Choroid plexus epithelial cell (primary cell): ENCODE measurements around the gene PVALEF.

Source experiments
- DNase-seq: peaks from one replicate; pipeline ENCODE4 v3.0.0-alpha.2; 2010; ENCODE audit warnings: low read depth
- H3K4me3 ChIP-seq: 2 replicates; pipeline ENCODE4 v1.5.1; 2011; ENCODE audit warnings: low read depth, mild to moderate bottlenecking, control low read depth, low read length, moderate library complexity
- CTCF ChIP-seq: conservative IDR thresholded peaks from 2 replicates; pipeline ENCODE4 v1.5.1; 2011; ENCODE audit warnings: low read depth, mild to moderate bottlenecking, control low read depth, inconsistent platforms, low read length, moderate library complexity

PVALEF gene

GRCh38 chr17:81196505-81197408 lies 31.4 kb downstream of the PVALEF start:
- no peak overlapping the region for H3K4me3 ChIP-seq
- no peak for DNase-seq
- no peak for TF ChIP-seq CTCF

DNA sequence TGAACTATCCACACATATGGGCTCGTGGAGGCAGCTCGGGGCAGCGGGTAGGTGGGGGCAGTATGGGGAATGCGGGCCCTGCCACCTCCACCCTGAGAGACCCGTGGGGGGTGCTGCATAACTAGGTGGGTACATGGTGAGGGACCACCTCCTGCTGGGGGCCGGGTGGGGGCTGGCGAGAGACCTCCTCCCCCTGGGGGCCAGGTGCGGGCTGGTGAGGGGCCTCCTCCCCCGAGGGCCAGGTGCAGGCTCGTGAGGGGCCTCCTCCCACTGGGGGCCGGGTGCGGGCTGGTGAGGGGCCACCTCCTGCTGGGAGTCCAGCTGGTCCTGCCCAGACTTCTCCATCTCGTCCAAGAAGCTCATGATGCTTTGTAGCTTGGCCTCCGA lies 32.1 kb downstream of the PVALEF start:
- no peak overlapping the region for H3K4me3 ChIP-seq
- no peak for DNase-seq
- no peak for TF ChIP-seq CTCF

- DNase-seq, result no peak
- H3K4me3 ChIP-seq, result no peak overlapping the region
- no peak for TF ChIP-seq CTCF
These were observed 32.7 kb downstream of the PVALEF start for GRCh38 chr17:81197831-81198490.

GRCh38 chr17:81198826-81199481 lies 33.6 kb downstream of the PVALEF start:
- no peak overlapping the region for H3K4me3 ChIP-seq
- TF ChIP-seq CTCF, result no peak
- DNase-seq, result no peak

DNA sequence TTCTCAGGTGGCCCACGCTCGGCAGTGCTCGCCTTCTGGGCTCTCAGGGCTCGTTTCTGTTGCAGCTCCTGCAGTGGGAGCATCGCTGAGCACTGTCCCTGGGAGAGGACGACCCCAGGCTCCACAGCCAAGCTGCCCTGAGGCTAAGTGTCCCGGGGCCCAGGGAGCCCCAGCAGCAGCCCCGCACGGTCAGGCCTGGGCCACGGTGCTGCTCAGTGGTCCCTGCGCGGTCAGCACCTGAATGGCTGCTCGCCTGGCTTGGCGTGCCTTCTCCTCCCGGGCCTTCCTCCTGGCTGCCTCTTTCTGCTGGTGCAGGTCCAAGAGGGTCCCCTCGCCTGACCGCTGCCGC lies 34.1 kb downstream of the PVALEF start:
- TF ChIP-seq CTCF, result no peak
- H3K4me3 ChIP-seq, result no peak overlapping the region
- no peak for DNase-seq

GRCh38 chr17:81200201-81200600 lies 34.9 kb downstream of the PVALEF start:
- DNase-seq, result no peak
- no peak overlapping the region for H3K4me3 ChIP-seq
- TF ChIP-seq CTCF, result no peak
